ENCODE measurements around the gene ZP1. TPM values are rescaled to one million over a fixed set of nuclear protein-coding genes. Genes with fewer than 3 reads are reported as not detected.

Gene ZP1
- total and polyA plus RNA-seq, 3 donors from 2014 or later = 3.5 to 11.2 (median 4.0) TPM

DNA sequence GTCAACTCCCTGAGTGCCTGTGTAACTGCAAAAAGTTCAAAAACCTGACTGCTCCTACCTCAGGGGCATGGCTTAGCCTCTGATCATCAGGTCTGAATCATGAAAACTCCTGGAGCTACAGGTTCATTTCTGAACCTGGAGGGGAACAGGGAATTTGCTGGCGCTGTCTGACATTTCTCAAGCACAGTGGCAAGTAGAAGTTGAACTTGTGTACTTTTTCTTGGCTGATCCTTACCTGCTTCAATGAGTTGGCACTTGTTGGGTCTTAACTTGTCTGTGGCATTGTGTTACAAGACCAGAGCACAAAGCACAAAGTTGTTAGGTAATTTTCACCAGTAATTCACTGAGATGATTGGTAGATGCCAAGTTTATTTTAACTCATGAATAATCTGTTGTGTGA, 49.9 kb downstream of the ZP1 start:
- 91 to 100% methylated on average over 1 of the region's 1 CpG for WGBS, 2 donors

DNA sequence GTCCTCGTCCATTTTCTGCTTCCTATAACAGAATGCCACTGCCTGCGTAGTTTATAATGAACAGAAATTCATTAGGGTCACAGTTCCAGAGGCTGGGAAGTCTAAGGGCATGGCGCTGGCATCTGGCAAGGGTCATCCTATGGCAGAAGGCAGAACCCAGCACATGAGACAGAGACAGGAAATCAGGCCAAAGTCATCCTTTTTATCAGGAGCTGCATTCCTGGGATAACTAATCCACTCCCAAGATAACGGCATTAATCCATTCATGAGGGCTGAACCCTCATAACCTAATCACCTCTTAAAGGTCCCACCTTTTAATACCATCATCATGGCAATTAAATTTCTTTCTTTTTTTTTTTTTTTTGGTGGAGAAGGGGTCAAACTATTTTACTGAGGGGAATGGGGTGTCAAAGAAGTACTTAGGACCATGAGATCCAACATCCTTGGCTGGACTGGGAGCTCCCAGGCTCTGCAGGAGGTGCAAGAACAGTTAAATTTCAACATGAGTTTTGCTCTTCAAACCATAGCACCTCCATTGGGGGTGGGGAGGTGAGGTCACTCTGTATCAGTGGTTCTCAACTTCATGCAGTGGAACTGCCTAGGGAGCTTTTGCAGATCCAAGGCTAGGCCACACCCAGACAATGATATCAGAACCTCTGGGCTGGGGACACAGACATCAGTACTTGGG, 51.1 kb downstream of the ZP1 start:
- H3K27ac ChIP-seq = no peak overlapping the region
- no peaks in the 10 kb centered on the region for H3K36me3 ChIP-seq (ENCODE audit: low read depth, missing control alignments)
- H3K27me3 ChIP-seq = no peaks in the 10 kb centered on the region
- DNase-seq = no peak
- peaks cover 23% of the 10 kb centered on the region for H3K4me1 ChIP-seq
- TF ChIP-seq POLR2A (IDR thresholded peaks at IDR 0.05) = no peak
- TF ChIP-seq, protein P1, sequence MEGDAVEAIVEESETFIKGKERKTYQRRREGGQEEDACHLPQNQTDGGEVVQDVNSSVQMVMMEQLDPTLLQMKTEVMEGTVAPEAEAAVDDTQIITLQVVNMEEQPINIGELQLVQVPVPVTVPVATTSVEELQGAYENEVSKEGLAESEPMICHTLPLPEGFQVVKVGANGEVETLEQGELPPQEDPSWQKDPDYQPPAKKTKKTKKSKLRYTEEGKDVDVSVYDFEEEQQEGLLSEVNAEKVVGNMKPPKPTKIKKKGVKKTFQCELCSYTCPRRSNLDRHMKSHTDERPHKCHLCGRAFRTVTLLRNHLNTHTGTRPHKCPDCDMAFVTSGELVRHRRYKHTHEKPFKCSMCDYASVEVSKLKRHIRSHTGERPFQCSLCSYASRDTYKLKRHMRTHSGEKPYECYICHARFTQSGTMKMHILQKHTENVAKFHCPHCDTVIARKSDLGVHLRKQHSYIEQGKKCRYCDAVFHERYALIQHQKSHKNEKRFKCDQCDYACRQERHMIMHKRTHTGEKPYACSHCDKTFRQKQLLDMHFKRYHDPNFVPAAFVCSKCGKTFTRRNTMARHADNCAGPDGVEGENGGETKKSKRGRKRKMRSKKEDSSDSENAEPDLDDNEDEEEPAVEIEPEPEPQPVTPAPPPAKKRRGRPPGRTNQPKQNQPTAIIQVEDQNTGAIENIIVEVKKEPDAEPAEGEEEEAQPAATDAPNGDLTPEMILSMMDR (IDR thresholded peaks at IDR 0.05) = no peak
- no peaks in the 10 kb centered on the region for H3K9me3 ChIP-seq
- intact Hi-C loops (cut with DNase I; ENCODE audit: low total_unique reads) = no loop called here
- H3K4me3 ChIP-seq = no peak overlapping the region
- WGBS, 2 donors = 82 to 85% methylated on average over 4 of the region's 4 CpGs

More for the DNA sequence above, 49.9 kb downstream of the ZP1 start:
- TF ChIP-seq POLR2A (IDR thresholded peaks at IDR 0.05) = no peak
- TF ChIP-seq, protein P1 (IDR thresholded peaks at IDR 0.05) = no peak
- no peaks in the 10 kb centered on the region for H3K9me3 ChIP-seq
- H3K4me3 ChIP-seq = no peak overlapping the region
- no peak for DNase-seq
- H3K36me3 ChIP-seq (ENCODE audit: low read depth, missing control alignments) = no peaks in the 10 kb centered on the region
- H3K4me1 ChIP-seq = peaks cover 29% of the 10 kb centered on the region
- no peaks in the 10 kb centered on the region for H3K27me3 ChIP-seq
- H3K27ac ChIP-seq = no peak overlapping the region
- intact Hi-C loops (cut with DNase I; ENCODE audit: low total_unique reads) = no loop called here

DNA sequence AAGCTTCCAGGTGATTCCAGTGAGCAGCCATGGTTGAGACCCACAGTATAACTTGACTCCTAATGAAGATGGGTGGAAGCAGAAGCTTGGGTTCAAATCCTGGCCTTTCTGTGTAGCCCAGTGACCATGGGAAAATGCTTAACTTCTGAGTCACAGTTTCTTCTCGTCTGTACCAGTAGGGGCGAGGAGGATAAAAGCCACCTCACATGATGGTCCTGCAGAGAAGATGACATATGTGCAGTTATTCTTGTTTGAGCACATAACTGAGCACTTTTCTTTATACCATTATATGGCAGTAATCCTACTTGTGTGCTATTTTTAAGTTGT, 51.6 kb downstream of the ZP1 start:
- Histone ChIP-seq H3K36me3 (ENCODE audit: low read depth, missing control alignments) (no peaks in the 10 kb centered on the region), H3K27me3 (no peaks in the 10 kb centered on the region), H3K27ac (no peak overlapping the region), H3K4me1 (peaks cover 25% of the 10 kb centered on the region), H3K9me3 (no peaks in the 10 kb centered on the region), H3K4me3 (no peak overlapping the region)
- no peak for TF ChIP-seq POLR2A (IDR thresholded peaks at IDR 0.05)
- TF ChIP-seq, protein P1 (IDR thresholded peaks at IDR 0.05) = no peak
- intact Hi-C loops (cut with DNase I; ENCODE audit: low total_unique reads) = no loop called here
- WGBS, 2 donors = 61 to 75% methylated on average over 2 of the region's 2 CpGs
- no peak for DNase-seq

DNA sequence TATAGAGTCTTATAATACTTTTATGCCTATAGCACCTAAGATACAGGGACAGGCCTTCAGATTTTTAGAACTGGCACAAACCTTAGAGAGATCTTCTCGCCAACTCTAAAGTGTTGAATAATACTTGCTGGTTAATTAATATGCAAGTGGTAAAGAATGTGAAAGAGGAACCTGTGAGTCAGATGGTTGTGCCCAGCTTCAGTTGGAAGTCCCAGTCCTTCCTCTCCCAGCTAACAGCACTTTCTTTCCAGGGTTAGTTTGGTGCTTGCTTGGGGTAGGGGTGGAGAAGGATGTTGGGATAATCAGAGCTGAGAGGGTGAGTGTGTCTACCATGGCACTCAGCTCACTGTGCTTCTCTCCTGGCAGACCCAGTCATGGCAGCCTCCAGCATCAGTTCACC, 52.0 kb downstream of the ZP1 start:
- Histone ChIP-seq H3K4me3 (no peak overlapping the region), H3K4me1 (peaks cover 27% of the 10 kb centered on the region), H3K27me3 (no peaks in the 10 kb centered on the region), H3K9me3 (no peaks in the 10 kb centered on the region), H3K27ac (no peak overlapping the region), H3K36me3 (ENCODE audit: low read depth, missing control alignments) (no peaks in the 10 kb centered on the region)
- TF ChIP-seq, protein P1 (IDR thresholded peaks at IDR 0.05) = no peak
- no peak for TF ChIP-seq POLR2A (IDR thresholded peaks at IDR 0.05)
- 87 to 94% methylated on average over 1 of the region's 1 CpG for WGBS, 2 donors
- DNase-seq = no peak
- intact Hi-C loops (cut with DNase I; ENCODE audit: low total_unique reads) = no loop called here

DNA sequence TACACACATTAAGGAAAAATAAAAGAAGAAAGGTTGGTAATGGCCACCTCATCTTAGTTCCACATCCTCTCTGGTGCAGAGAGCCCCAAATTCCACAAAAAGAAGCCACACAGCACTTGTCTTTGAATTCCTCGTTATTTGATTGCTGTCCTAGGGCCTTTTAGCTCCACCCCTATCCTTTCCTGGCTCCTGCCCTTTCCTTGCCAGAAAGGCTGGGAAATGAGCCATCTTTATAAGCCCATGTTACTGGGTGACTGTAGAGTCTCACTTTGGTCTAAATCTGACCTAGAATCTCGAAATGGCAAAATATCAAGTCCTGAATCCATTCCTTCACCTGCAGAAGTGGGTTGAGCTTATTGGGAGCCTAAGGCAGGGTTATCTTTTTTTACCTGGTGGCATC, 52.6 kb downstream of the ZP1 start:
- peaks cover 30% of the 10 kb centered on the region for H3K4me1 ChIP-seq
- intact Hi-C loops (cut with DNase I; ENCODE audit: low total_unique reads) = no loop called here
- 73 to 79% methylated on average over 2 of the region's 2 CpGs for whole genome bisulfite sequencing, 2 donors

More for the DNA sequence above, 52.6 kb downstream of the ZP1 start:
- no peak for TF ChIP-seq POLR2A (IDR thresholded peaks at IDR 0.05)
- TF ChIP-seq, protein P1 (IDR thresholded peaks at IDR 0.05) = no peak
- no peaks in the 10 kb centered on the region for H3K36me3 ChIP-seq (ENCODE audit: low read depth, missing control alignments)
- no peaks in the 10 kb centered on the region for H3K27me3 ChIP-seq
- H3K27ac ChIP-seq = no peak overlapping the region
- H3K4me3 ChIP-seq = no peak overlapping the region
- no peak for DNase-seq
- no peaks in the 10 kb centered on the region for H3K9me3 ChIP-seq

All from testis (tissue), 3 donors.